SK-N-SH treated with all-trans-retinoic acid at 6 μM for 48 hours (cell line): ENCODE measurements around the gene FNDC3A.

Experiments
- ATAC-seq: fragments of 200-7000 bp; cut with Tn5 transposase; 3 replicates; pipeline ENCODE4 v1.9.1; 2020; ENCODE audit warnings: mild to moderate bottlenecking, moderate library complexity
- ARNTL ChIP-seq: fragments of 450-650 bp; formaldehyde crosslinking; IDR thresholded peaks from 2 replicates; pipeline ENCODE4 v1.5.0; 2020; ENCODE audit warnings: low read depth, mild to moderate bottlenecking, moderate library complexity, borderline replicate concordance
- BACH2 ChIP-seq: fragments of 250-450 bp; sonication (Bioruptor Pico); IDR thresholded peaks from 2 replicates; pipeline ENCODE4 v1.9.0; 2021; ENCODE audit warnings: mild to moderate bottlenecking, borderline replicate concordance
- CREB5 ChIP-seq: fragments of 250-450 bp; sonication (Bioruptor Pico); IDR thresholded peaks from 2 replicates; pipeline ENCODE4 v1.5.1; 2020; ENCODE audit warnings: low read depth, mild to moderate bottlenecking, moderate library complexity
- CSDC2 ChIP-seq: fragments of 250-450 bp; sonication (Bioruptor Pico); IDR thresholded peaks from 2 replicates; pipeline ENCODE4 v1.5.0; 2020; ENCODE audit warnings: mild to moderate bottlenecking, moderate library complexity
- CSRNP3 ChIP-seq: fragments of 250-450 bp; sonication (Bioruptor Pico); IDR thresholded peaks from 2 replicates; pipeline ENCODE4 v1.5.1; 2021; ENCODE audit warnings: mild to moderate bottlenecking, moderate library complexity
- ESRRG ChIP-seq: fragments of 250-450 bp; sonication (Bioruptor Pico); IDR thresholded peaks from 2 replicates; pipeline ENCODE4 v1.6.1; 2021; ENCODE audit warnings: mild to moderate bottlenecking
- OSR1 ChIP-seq: fragments of 250-450 bp; sonication (Bioruptor Pico); IDR thresholded peaks from 2 replicates; pipeline ENCODE4 v1.8.0; 2022; ENCODE audit warnings: moderate library complexity, mild to moderate bottlenecking, inconsistent platforms
- PATZ1 ChIP-seq: fragments of 250-450 bp; sonication (Bioruptor Pico); IDR thresholded peaks from 2 replicates; pipeline ENCODE4 v1.8.0; 2020; ENCODE audit warnings: mild to moderate bottlenecking, moderate library complexity, borderline replicate concordance
- PPARA ChIP-seq: fragments of 250-450 bp; sonication (Bioruptor Pico); IDR thresholded peaks from 2 replicates; pipeline ENCODE4 v1.5.0; 2020; ENCODE audit warnings: mild to moderate bottlenecking, borderline replicate concordance
- RARB ChIP-seq: fragments of 250-450 bp; sonication (Bioruptor Pico); IDR thresholded peaks from 2 replicates; pipeline ENCODE4 v1.8.0; 2021; ENCODE audit warnings: mild to moderate bottlenecking, moderate library complexity
- TOX ChIP-seq: fragments of 250-450 bp; sonication (Bioruptor Pico); IDR thresholded peaks from 2 replicates; pipeline ENCODE4 v1.8.0; 2021; ENCODE audit warnings: mild to moderate bottlenecking, moderate library complexity, borderline replicate concordance
- TSHZ2 ChIP-seq: fragments of 250-450 bp; sonication (Bioruptor Pico); IDR thresholded peaks from 2 replicates; pipeline ENCODE4 v1.5.0; 2020; ENCODE audit warnings: mild to moderate bottlenecking, moderate library complexity
- ZC3H10 ChIP-seq: fragments of 250-450 bp; sonication (Bioruptor Pico); IDR thresholded peaks from 2 replicates; pipeline ENCODE4 v1.5.1; 2021; ENCODE audit warnings: mild to moderate bottlenecking, moderate library complexity
- ZFP3 ChIP-seq: fragments of 250-450 bp; sonication (Bioruptor Pico); IDR thresholded peaks from 2 replicates; pipeline ENCODE4 v1.5.0; 2020; ENCODE audit warnings: mild to moderate bottlenecking, moderate library complexity
- ZFP30 ChIP-seq: fragments of 450-650 bp; formaldehyde crosslinking; IDR thresholded peaks from 2 replicates; pipeline ENCODE4 v1.5.0; 2022; ENCODE audit warnings: mild to moderate bottlenecking, moderate library complexity
- ZNF70 ChIP-seq: fragments of 450-650 bp; formaldehyde crosslinking; IDR thresholded peaks from 2 replicates; pipeline ENCODE4 v1.5.0; 2020; ENCODE audit warnings: mild to moderate bottlenecking, moderate library complexity
- ZNF8 ChIP-seq: fragments of 450-650 bp; formaldehyde crosslinking; IDR thresholded peaks from 2 replicates; pipeline ENCODE4 v1.5.0; 2020; ENCODE audit warnings: mild to moderate bottlenecking, moderate library complexity

Gene FNDC3A

GRCh38 chr13:49098771-49099512 is 123.2 kb downstream of the FNDC3A start:
- TF ChIP-seq ZC3H10: 0 out of 2 replicates have a peak, but pooled peaks have one; percentile 45
- TF ChIP-seq ESRRG: no peak
- TF ChIP-seq, all 23 proteins: peak for 1
- ATAC-seq: peak; percentile 37

- no peak for TF ChIP-seq ZFP30
- TF ChIP-seq ZNF70 (CRISPR knock-in tag): no peak
- TF ChIP-seq CSDC2 (CRISPR knock-in tag): no peak
- no peak for TF ChIP-seq ARNTL
- no peak for TF ChIP-seq RARB
- no peak for TF ChIP-seq CREB5
- TF ChIP-seq TSHZ2 (CRISPR knock-in tag): no peak
- TF ChIP-seq PPARA: no peak
- ATAC-seq: no peak
Observed at GRCh38 chr13:49099513-49099877, 123.8 kb downstream of the FNDC3A start.

GRCh38 chr13:49100637-49101570 is 125.2 kb downstream of the FNDC3A start:
- ATAC-seq: no peak
- TF ChIP-seq TOX (CRISPR knock-in tag) (no peak), TSHZ2 (CRISPR knock-in tag) (no peak), ESRRG (no peak), OSR1 (CRISPR knock-in tag) (no peak), CSRNP3 (CRISPR knock-in tag) (no peak), ZFP3 (CRISPR knock-in tag) (no peak), ARNTL (no peak), ZNF8 (no peak), RARB (no peak), PATZ1 (CRISPR knock-in tag) (no peak), BACH2 (CRISPR knock-in tag) (no peak)
